SU-DHL-6 (cell line): ENCODE results near the gene LBX1.

Source experiments
- EZH2phosphoT487 ChIP-seq: fragments of 200-600 bp; sonication (generic), shearing (Covaris generic); conservative IDR thresholded peaks from 2 replicates; pipeline ENCODE4 v1.6.1; 2018; ENCODE audit warnings: mild to moderate bottlenecking, antibody characterized with exemption, low read length, moderate library complexity, mixed read lengths
- TF ChIP-seq, protein P1 (sequence below): fragments of 200-600 bp; sonication (generic); IDR thresholded peaks from one replicate; pipeline ENCODE4 v1.5.1; 2017; ENCODE audit warnings: antibody characterized with exemption, mild to moderate bottlenecking, low read length, moderate library complexity; ENCODE audit not compliant: insufficient read depth, poor library complexity, severe bottlenecking

DNA sequence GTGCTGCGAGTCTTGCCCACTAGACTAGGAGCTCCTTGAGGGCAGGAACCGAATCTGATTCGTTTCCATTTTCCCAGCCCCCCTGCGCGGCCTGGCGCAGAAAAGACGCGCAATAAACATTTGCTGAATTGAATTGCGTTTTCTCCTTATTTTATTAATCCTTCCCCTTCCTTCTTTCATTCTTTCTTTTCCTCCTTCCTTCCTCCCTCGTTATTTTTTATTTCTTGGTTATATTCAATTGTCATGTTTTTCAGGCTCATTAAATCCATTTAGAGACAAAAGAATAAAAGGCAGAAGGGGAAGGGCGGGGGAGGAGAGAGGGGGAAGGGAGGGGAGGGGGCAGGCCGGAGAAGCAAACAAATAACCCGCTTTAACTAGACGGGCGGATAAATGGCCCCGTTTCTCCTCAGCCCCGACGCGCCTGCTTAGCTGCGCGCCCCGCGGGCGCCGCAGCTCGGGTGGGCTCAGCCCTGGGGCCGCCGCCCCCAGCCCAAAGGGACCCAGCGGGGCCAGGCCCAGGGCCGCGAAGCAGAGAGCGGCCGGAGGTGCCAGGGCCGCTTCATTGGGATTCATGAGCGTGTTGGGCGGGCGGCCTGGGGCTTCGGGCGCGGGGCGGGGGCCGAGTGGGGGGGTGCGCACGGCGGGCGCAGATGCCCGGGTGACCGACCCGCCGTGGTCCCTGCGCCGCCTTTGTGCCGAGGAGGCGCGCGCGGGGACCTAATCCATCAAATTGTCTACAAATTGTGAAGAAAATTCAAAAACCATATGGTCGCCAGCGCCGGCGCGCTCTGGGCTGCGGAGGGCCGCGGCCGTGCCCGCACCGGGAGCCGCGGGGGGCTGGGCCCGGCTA lies 5.0 kb downstream of the LBX1 start:
- TF ChIP-seq EZH2phosphoT487: no peak
- TF ChIP-seq, protein P1, sequence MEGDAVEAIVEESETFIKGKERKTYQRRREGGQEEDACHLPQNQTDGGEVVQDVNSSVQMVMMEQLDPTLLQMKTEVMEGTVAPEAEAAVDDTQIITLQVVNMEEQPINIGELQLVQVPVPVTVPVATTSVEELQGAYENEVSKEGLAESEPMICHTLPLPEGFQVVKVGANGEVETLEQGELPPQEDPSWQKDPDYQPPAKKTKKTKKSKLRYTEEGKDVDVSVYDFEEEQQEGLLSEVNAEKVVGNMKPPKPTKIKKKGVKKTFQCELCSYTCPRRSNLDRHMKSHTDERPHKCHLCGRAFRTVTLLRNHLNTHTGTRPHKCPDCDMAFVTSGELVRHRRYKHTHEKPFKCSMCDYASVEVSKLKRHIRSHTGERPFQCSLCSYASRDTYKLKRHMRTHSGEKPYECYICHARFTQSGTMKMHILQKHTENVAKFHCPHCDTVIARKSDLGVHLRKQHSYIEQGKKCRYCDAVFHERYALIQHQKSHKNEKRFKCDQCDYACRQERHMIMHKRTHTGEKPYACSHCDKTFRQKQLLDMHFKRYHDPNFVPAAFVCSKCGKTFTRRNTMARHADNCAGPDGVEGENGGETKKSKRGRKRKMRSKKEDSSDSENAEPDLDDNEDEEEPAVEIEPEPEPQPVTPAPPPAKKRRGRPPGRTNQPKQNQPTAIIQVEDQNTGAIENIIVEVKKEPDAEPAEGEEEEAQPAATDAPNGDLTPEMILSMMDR: no peak
